A204.1 (cell line): ENCODE measurements around the gene SYNE1.
"Not testable (repeated sequence)": the region's sequence is repeated elsewhere in the genome, so short reads cannot be mapped to it uniquely, and the experiment has no call there.

ENCODE experiments used
- FAIRE-seq: peaks from 2 replicates; lab custom pipeline; 2012; peaks lifted over from hg19 to GRCh38; lab: Jason Lieb, UNC

SYNE1 gene

GRCh38 chr6:152423216-152424103, 213.7 kb downstream of the SYNE1 start:
- no peak for FAIRE-seq

GRCh38 chr6:152421496-152421895, 215.7 kb downstream of the SYNE1 start:
- FAIRE-seq: not testable (repeated sequence)

GRCh38 chr6:152420696-152421095, 216.5 kb downstream of the SYNE1 start:
- FAIRE-seq: no peak

- FAIRE-seq: no peak
Observed at GRCh38 chr6:152418551-152418950, 218.6 kb downstream of the SYNE1 start.

- FAIRE-seq: no peak
Observed at GRCh38 chr6:152416652-152417051, 220.5 kb downstream of the SYNE1 start.

- no peak for FAIRE-seq
Observed at GRCh38 chr6:152404936-152405595, 232.1 kb downstream of the SYNE1 start.

GRCh38 chr6:152404086-152404857, 232.9 kb downstream of the SYNE1 start:
- FAIRE-seq: no peak

- FAIRE-seq: no peak
Observed at GRCh38 chr6:152402791-152403190, 234.4 kb downstream of the SYNE1 start.

GRCh38 chr6:152401978-152402377, 235.2 kb downstream of the SYNE1 start:
- FAIRE-seq: no peak

GRCh38 chr6:152399399-152399798, 237.8 kb downstream of the SYNE1 start:
- FAIRE-seq: no peak

GRCh38 chr6:152398993-152399392, 238.2 kb downstream of the SYNE1 start:
- no peak for FAIRE-seq

- FAIRE-seq: no peak
Observed at GRCh38 chr6:152398316-152398715, 238.8 kb downstream of the SYNE1 start.

GRCh38 chr6:152394303-152394702, 242.9 kb downstream of the SYNE1 start:
- no peak for FAIRE-seq

GRCh38 chr6:152391179-152391880, 245.8 kb downstream of the SYNE1 start:
- FAIRE-seq: no peak

- no peak for FAIRE-seq
Observed at GRCh38 chr6:152387091-152387490, 250.1 kb downstream of the SYNE1 start.

GRCh38 chr6:152386131-152386530, 251.0 kb downstream of the SYNE1 start:
- no peak for FAIRE-seq

GRCh38 chr6:152380993-152381898, 255.9 kb downstream of the SYNE1 start:
- no peak for FAIRE-seq

- no peak for FAIRE-seq
Observed at GRCh38 chr6:152380351-152380767, 256.8 kb downstream of the SYNE1 start.

GRCh38 chr6:152379423-152379822, 257.7 kb downstream of the SYNE1 start:
- no peak for FAIRE-seq

- no peak for FAIRE-seq
Observed at GRCh38 chr6:152378169-152378568, 259.0 kb downstream of the SYNE1 start.

- FAIRE-seq: no peak
Observed at GRCh38 chr6:152375197-152375596, 262.0 kb downstream of the SYNE1 start.
